Fibroblast of villous mesenchyme (primary cell): ENCODE results near the gene CCDC39. TPM values are rescaled to one million over a fixed set of nuclear protein-coding genes. Genes with fewer than 3 reads are reported as not detected.

Experiments used
- DNase-seq: peaks from one replicate; pipeline ENCODE4 v3.0.0-alpha.2; 2010; ENCODE audit warnings: low read depth
- H3K4me3 ChIP-seq: 2 replicates; pipeline ENCODE4 v1.5.1; 2011; ENCODE audit warnings: low read depth, mild to moderate bottlenecking, low read length
- small RNA-seq: library from RNA; depleted of rRNA; stranded (forward); fragments of <200 nt; gene quantifications from one replicate; pipeline ENCODE3, GENCODE V24; 2012
- total RNA-seq: library from RNA; depleted of rRNA; stranded (reverse); fragments of >200 nt; gene quantifications from 2 replicates; pipeline ENCODE4 v1.2.3, GENCODE V29; 2012
- TF ChIP-seq, protein P1 (sequence below): IDR thresholded peaks from 2 replicates; pipeline ENCODE4 v1.5.1; 2012; ENCODE audit warnings: low read depth, mild to moderate bottlenecking, low read length; ENCODE audit not compliant: insufficient read depth

The CCDC39 gene
- total RNA-seq, 1 donor, result under 0.01 TPM

- no peak overlapping the region for H3K4me3 ChIP-seq
- TF ChIP-seq, protein P1, sequence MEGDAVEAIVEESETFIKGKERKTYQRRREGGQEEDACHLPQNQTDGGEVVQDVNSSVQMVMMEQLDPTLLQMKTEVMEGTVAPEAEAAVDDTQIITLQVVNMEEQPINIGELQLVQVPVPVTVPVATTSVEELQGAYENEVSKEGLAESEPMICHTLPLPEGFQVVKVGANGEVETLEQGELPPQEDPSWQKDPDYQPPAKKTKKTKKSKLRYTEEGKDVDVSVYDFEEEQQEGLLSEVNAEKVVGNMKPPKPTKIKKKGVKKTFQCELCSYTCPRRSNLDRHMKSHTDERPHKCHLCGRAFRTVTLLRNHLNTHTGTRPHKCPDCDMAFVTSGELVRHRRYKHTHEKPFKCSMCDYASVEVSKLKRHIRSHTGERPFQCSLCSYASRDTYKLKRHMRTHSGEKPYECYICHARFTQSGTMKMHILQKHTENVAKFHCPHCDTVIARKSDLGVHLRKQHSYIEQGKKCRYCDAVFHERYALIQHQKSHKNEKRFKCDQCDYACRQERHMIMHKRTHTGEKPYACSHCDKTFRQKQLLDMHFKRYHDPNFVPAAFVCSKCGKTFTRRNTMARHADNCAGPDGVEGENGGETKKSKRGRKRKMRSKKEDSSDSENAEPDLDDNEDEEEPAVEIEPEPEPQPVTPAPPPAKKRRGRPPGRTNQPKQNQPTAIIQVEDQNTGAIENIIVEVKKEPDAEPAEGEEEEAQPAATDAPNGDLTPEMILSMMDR, result no peak
- no peak for DNase-seq
These were observed 88.9 kb downstream of the CCDC39 start for GRCh38 chr3:180590396-180590795.

- TF ChIP-seq, protein P1, result no peak
- DNase-seq, result no peak
- H3K4me3 ChIP-seq, result no peak overlapping the region
These were observed 98.4 kb downstream of the CCDC39 start for GRCh38 chr3:180580934-180581333.

DNA sequence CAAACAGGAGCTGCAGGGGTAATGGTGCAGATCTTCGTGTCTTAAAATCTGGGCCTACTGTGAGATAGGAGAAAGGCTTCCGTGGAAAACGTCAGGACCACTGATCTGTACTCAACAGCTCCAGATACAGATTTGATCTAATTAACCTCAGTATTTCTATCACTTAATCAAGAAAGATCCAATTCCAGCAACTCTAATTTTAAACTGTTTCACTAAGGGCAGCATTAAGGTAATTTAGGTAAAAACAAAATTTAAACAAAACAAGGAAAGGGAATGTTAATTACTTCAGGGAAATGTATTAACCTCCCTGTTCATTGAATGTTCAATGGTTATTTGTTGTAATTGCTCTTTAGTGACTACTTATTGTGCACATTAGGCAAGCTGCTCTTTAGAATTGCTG lies 103.7 kb downstream of the CCDC39 start:
- no peak for DNase-seq
- no peak overlapping the region for H3K4me3 ChIP-seq
- TF ChIP-seq, protein P1, result no peak

GRCh38 chr3:180571831-180572598 lies 107.3 kb downstream of the CCDC39 start:
- no peak overlapping the region for H3K4me3 ChIP-seq
- no peak for DNase-seq
- TF ChIP-seq, protein P1, result no peak

GRCh38 chr3:180570238-180570637 lies 109.1 kb downstream of the CCDC39 start:
- H3K4me3 ChIP-seq, result no peak overlapping the region
- DNase-seq, result no peak
- TF ChIP-seq, protein P1, result no peak

DNA sequence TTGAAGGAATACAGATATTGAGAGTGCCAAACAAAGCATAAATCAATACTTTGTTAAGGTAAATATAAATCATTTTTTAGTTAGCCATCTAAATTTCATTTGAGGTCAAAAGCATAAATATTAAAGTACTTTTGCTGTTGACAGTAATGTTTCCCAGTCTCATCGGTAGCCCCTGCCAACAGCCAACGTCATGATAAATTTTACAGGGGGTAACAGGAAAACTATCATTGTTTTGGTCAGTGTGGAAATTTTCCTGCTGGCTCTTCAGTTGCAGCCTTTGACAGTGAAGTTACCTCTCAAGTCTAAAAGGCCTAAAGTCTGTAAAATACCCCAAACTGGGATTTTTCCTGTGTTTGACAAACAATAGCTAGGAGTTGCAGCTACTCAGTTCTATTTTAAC lies 114.6 kb downstream of the CCDC39 start:
- TF ChIP-seq, protein P1, result no peak
- no peak overlapping the region for H3K4me3 ChIP-seq
- no peak for DNase-seq

Small RNA genes within 50 kb of the gene (small RNA-seq; reads per million reads assigned to genes)
- gene AC068298.1 (not detected), gene RNU6-486P (not detected)

Other genes starting within 250 kb of the CCDC39 start
- 19.0 and 29.4 TPM in 2 replicates for gene TTC14, start 77.3 kb downstream of the CCDC39 start, total RNA-seq
- 97.3 and 131 TPM in 2 replicates for gene FXR1, start 233.2 kb upstream of the CCDC39 start, total RNA-seq